ENCODE results near the gene CD200. TPM values are rescaled to one million over a fixed set of nuclear protein-coding genes. Genes with fewer than 3 reads are reported as not detected.

CD200 gene
- total RNA-seq, 1 experiment from 2014 or later, result not detected

GRCh38 chr3:112297714-112298113 is 35.2 kb upstream of the CD200 start:
- POLR2A ChIA-PET (ENCODE audit: low non-redundant PET), result no interaction called here
- TF ChIP-seq CTCF (conservative IDR thresholded peaks at IDR 0.05; ENCODE audit: low read depth, low read length) (no peak), EZH2 (IDR thresholded peaks at IDR 0.05; ENCODE audit: borderline replicate concordance, low read depth, low read length, poor library complexity, severe bottlenecking) (no peak)
- no TSS peak for BruUV-seq (replicated peaks)

GRCh38 chr3:112298781-112299180 is 34.2 kb upstream of the CD200 start:
- ChIA-PET POLR2A (ENCODE audit: low non-redundant PET) (interaction anchor here (0.7 kb wide), 1 partner anchor 97 kb away, joined by 3 read pairs; no protein-coding TSS in a partner anchor), CTCF (no interaction called here)
- Histone ChIP-seq H3K4me1 (ENCODE audit: insufficient read depth, low read length, poor library complexity, severe bottlenecking) (peaks cover 17% of the 10 kb centered on the region), H3K9me3 (ENCODE audit: low read depth, low read length, poor library complexity, severe bottlenecking) (no peaks in the 10 kb centered on the region), H3K27ac (ENCODE audit: low read depth, low read length, poor library complexity, severe bottlenecking) (no peak overlapping the region), H3K4me3 (ENCODE audit: low read depth, low read length, poor library complexity, severe bottlenecking) (no peak overlapping the region), H3K36me3 (ENCODE audit: insufficient read depth, low read length, poor library complexity, severe bottlenecking) (no peaks in the 10 kb centered on the region), H3K27me3 (replicated peaks; ENCODE audit: insufficient read depth, low read depth, low read length, poor library complexity) (no peaks in the 10 kb centered on the region)
- DNase-seq (ENCODE audit: low spot score), result no peak
- BruUV-seq (replicated peaks), result no TSS peak
- intact Hi-C loops (cut with micrococcal nuclease; ENCODE audit: unreplicated experiment), result no loop called here
- TF ChIP-seq CTCF (conservative IDR thresholded peaks at IDR 0.05; ENCODE audit: low read depth, low read length), result no peak
- no peak for TF ChIP-seq EZH2 (IDR thresholded peaks at IDR 0.05; ENCODE audit: borderline replicate concordance, low read depth, low read length, poor library complexity, severe bottlenecking)

More at GRCh38 chr3:112297714-112298113, 35.2 kb upstream of the CD200 start:
- H3K9me3 ChIP-seq (ENCODE audit: low read depth, low read length, poor library complexity, severe bottlenecking), result no peaks in the 10 kb centered on the region
- CTCF ChIA-PET, result no interaction called here
- peaks cover 7% of the 10 kb centered on the region for H3K4me1 ChIP-seq (ENCODE audit: insufficient read depth, low read length, poor library complexity, severe bottlenecking)
- intact Hi-C loops (cut with micrococcal nuclease; ENCODE audit: unreplicated experiment), result no loop called here
- no peak overlapping the region for H3K27ac ChIP-seq (ENCODE audit: low read depth, low read length, poor library complexity, severe bottlenecking)
- H3K27me3 ChIP-seq (replicated peaks; ENCODE audit: insufficient read depth, low read depth, low read length, poor library complexity), result no peaks in the 10 kb centered on the region
- no peaks in the 10 kb centered on the region for H3K36me3 ChIP-seq (ENCODE audit: insufficient read depth, low read length, poor library complexity, severe bottlenecking)
- no peak for DNase-seq (ENCODE audit: low spot score)
- H3K4me3 ChIP-seq (ENCODE audit: low read depth, low read length, poor library complexity, severe bottlenecking), result no peak overlapping the region

- CTCF ChIA-PET, result no interaction called here
- Histone ChIP-seq H3K4me1 (ENCODE audit: insufficient read depth, low read length, poor library complexity, severe bottlenecking) (peaks cover 25% of the 10 kb centered on the region), H3K27me3 (replicated peaks; ENCODE audit: insufficient read depth, low read depth, low read length, poor library complexity) (no peaks in the 10 kb centered on the region), H3K9me3 (ENCODE audit: low read depth, low read length, poor library complexity, severe bottlenecking) (no peaks in the 10 kb centered on the region), H3K4me3 (ENCODE audit: low read depth, low read length, poor library complexity, severe bottlenecking) (peak overlapping the region; percentile 40), H3K27ac (ENCODE audit: low read depth, low read length, poor library complexity, severe bottlenecking) (peak overlapping the region; percentile 9), H3K36me3 (ENCODE audit: insufficient read depth, low read length, poor library complexity, severe bottlenecking) (no peaks in the 10 kb centered on the region)
- intact Hi-C loops (cut with micrococcal nuclease; ENCODE audit: unreplicated experiment), result no loop called here
- no peak for TF ChIP-seq EZH2 (IDR thresholded peaks at IDR 0.05; ENCODE audit: borderline replicate concordance, low read depth, low read length, poor library complexity, severe bottlenecking)
- TF ChIP-seq CTCF (conservative IDR thresholded peaks at IDR 0.05; ENCODE audit: low read depth, low read length), result no peak
- DNase-seq (ENCODE audit: low spot score), result peak; percentile 22
- no TSS peak for BruUV-seq (replicated peaks)
- POLR2A ChIA-PET (ENCODE audit: low non-redundant PET), result no interaction called here
Measured at GRCh38 chr3:112302150-112302830, 30.7 kb upstream of the CD200 start.
